Parietal lobe (tissue), 1 donor: ENCODE data around the gene LRRC1. TPM values are rescaled to one million over a fixed set of nuclear protein-coding genes. Genes with fewer than 3 reads are reported as not detected.

Source experiments
- total RNA-seq: library from RNA; depleted of rRNA; stranded (reverse); fragments of >200 nt; gene quantifications from one replicate; pipeline ENCODE4 v1.2.3, GENCODE V29; 2014

The LRRC1 gene
- 17.5 TPM for total RNA-seq

GRCh38 chr6:53794720-53795339, at the start of gene LRRC1:
Gene LRRC1, plus strand, starts transcription at chr6:53795005. Its CDS starts 252 bp downstream, at chr6:53795257.

Other genes starting within 250 kb of the LRRC1 start
- gene GCLC, start 249.9 kb upstream of the LRRC1 start, total RNA-seq: 21.0 TPM
- gene KLHL31, start 129.2 kb upstream of the LRRC1 start, total RNA-seq: 0.31 TPM